ENCODE measurements around the gene CEP152. TPM values are rescaled to one million over a fixed set of nuclear protein-coding genes. Genes with fewer than 3 reads are reported as not detected.

Gene CEP152
- total RNA-seq, 1 donor from 2014 or later: 191 TPM

- H3K9ac ChIP-seq: no peak overlapping the region
- no peak overlapping the region for H2AFZ ChIP-seq (replicated peaks)
- H3K27ac ChIP-seq: no peak overlapping the region
- H3K4me3 ChIP-seq: no peak overlapping the region
- H3K4me1 Mint-ChIP-seq: peaks cover 4% of the 10 kb centered on the region
- no peak for TF ChIP-seq EZH2 (IDR thresholded peaks at IDR 0.05)
- no peak for TF ChIP-seq CTCF (IDR thresholded peaks at IDR 0.05)
- no peak for TF ChIP-seq EZH2phosphoT487 (IDR thresholded peaks at IDR 0.05)
- H3K36me3 ChIP-seq: no peaks in the 10 kb centered on the region
- no peak overlapping the region for H3K4me2 ChIP-seq
- no peaks in the 10 kb centered on the region for H3K9me3 ChIP-seq (ENCODE audit: low read depth)
- no peaks in the 10 kb centered on the region for H3K36me3 Mint-ChIP-seq
- H3K27me3 ChIP-seq: no peaks in the 10 kb centered on the region
- DNase-seq (ENCODE audit: low spot score): no peak
- no peaks in the 10 kb centered on the region for H3K79me2 ChIP-seq (ENCODE audit: low read depth)
- H4K20me1 ChIP-seq (ENCODE audit: low read depth): no peaks in the 10 kb centered on the region
- peaks cover 3% of the 10 kb centered on the region for H3K27me3 Mint-ChIP-seq (ENCODE audit: insufficient read depth, low read depth)
- H3K4me3 Mint-ChIP-seq: no peak overlapping the region
- no peak overlapping the region for H3K27ac Mint-ChIP-seq
- H3F3A ChIP-seq (ENCODE audit: low read depth): no peaks in the 10 kb centered on the region
- peaks cover 2% of the 10 kb centered on the region for H3K9me3 Mint-ChIP-seq
- H3K4me1 ChIP-seq: no peaks in the 10 kb centered on the region
Measured at GRCh38 chr15:48850648-48851047, 39.8 kb upstream of the CEP152 start.

- no peaks in the 10 kb centered on the region for H3K4me1 ChIP-seq
- no peaks in the 10 kb centered on the region for H3K79me2 ChIP-seq (ENCODE audit: low read depth)
- Mint-ChIP-seq H3K27ac (no peak overlapping the region), H3K27me3 (ENCODE audit: insufficient read depth, low read depth) (peaks cover 3% of the 10 kb centered on the region), H3K4me1 (no peaks in the 10 kb centered on the region), H3K9me3 (no peaks in the 10 kb centered on the region), H3K36me3 (no peaks in the 10 kb centered on the region), H3K4me3 (no peak overlapping the region)
- DNase-seq (ENCODE audit: low spot score): no peak
- H3K9me3 ChIP-seq (ENCODE audit: low read depth): no peaks in the 10 kb centered on the region
- H3K4me3 ChIP-seq: no peak overlapping the region
- H3K27me3 ChIP-seq: no peaks in the 10 kb centered on the region
- H4K20me1 ChIP-seq (ENCODE audit: low read depth): no peaks in the 10 kb centered on the region
- H3K4me2 ChIP-seq: no peak overlapping the region
- H3F3A ChIP-seq (ENCODE audit: low read depth): no peaks in the 10 kb centered on the region
- no peaks in the 10 kb centered on the region for H3K36me3 ChIP-seq
- no peak overlapping the region for H3K9ac ChIP-seq
- TF ChIP-seq EZH2 (IDR thresholded peaks at IDR 0.05): no peak
- no peak overlapping the region for H2AFZ ChIP-seq (replicated peaks)
- H3K27ac ChIP-seq: no peak overlapping the region
Measured at GRCh38 chr15:48845123-48845522, 34.3 kb upstream of the CEP152 start.

GRCh38 chr15:48842501-48842900 is 31.6 kb upstream of the CEP152 start:
- Histone ChIP-seq H3K9ac (no peak overlapping the region), H3K27ac (no peak overlapping the region), H3K36me3 (no peaks in the 10 kb centered on the region), H3K27me3 (no peaks in the 10 kb centered on the region), H3K4me3 (no peak overlapping the region), H3K9me3 (ENCODE audit: low read depth) (no peaks in the 10 kb centered on the region), H3K4me1 (no peaks in the 10 kb centered on the region), H2AFZ (replicated peaks) (no peak overlapping the region), H3F3A (ENCODE audit: low read depth) (no peaks in the 10 kb centered on the region), H3K4me2 (no peak overlapping the region), H4K20me1 (ENCODE audit: low read depth) (no peaks in the 10 kb centered on the region), H3K79me2 (ENCODE audit: low read depth) (no peaks in the 10 kb centered on the region)
- Mint-ChIP-seq H3K36me3 (no peaks in the 10 kb centered on the region), H3K9me3 (no peaks in the 10 kb centered on the region), H3K4me1 (no peaks in the 10 kb centered on the region), H3K4me3 (no peak overlapping the region), H3K27me3 (ENCODE audit: insufficient read depth, low read depth) (peaks cover 3% of the 10 kb centered on the region), H3K27ac (no peak overlapping the region)
- TF ChIP-seq CTCF (IDR thresholded peaks at IDR 0.05) (no peak), EZH2 (IDR thresholded peaks at IDR 0.05) (no peak), EZH2phosphoT487 (IDR thresholded peaks at IDR 0.05) (no peak)
- DNase-seq (ENCODE audit: low spot score): no peak

- Mint-ChIP-seq H3K4me3 (no peak overlapping the region), H3K9me3 (peaks cover 8% of the 10 kb centered on the region), H3K36me3 (peaks cover 2% of the 10 kb centered on the region), H3K27ac (no peak overlapping the region), H3K4me1 (no peaks in the 10 kb centered on the region), H3K27me3 (ENCODE audit: insufficient read depth, low read depth) (no peaks in the 10 kb centered on the region)
- H3K27ac ChIP-seq: no peak overlapping the region
- no peaks in the 10 kb centered on the region for H3K36me3 ChIP-seq
- no peaks in the 10 kb centered on the region for H3K9me3 ChIP-seq (ENCODE audit: low read depth)
- H3F3A ChIP-seq (ENCODE audit: low read depth): peaks cover 11% of the 10 kb centered on the region
- DNase-seq (ENCODE audit: low spot score): peak; percentile 32
- TF ChIP-seq CTCF (IDR thresholded peaks at IDR 0.05): no peak
- TF ChIP-seq EZH2phosphoT487 (IDR thresholded peaks at IDR 0.05): no peak
- no peak for TF ChIP-seq EZH2 (IDR thresholded peaks at IDR 0.05)
- H3K4me1 ChIP-seq: peaks cover 13% of the 10 kb centered on the region
- H4K20me1 ChIP-seq (ENCODE audit: low read depth): no peaks in the 10 kb centered on the region
- H3K27me3 ChIP-seq: no peaks in the 10 kb centered on the region
- H3K9ac ChIP-seq: no peak overlapping the region
- H3K79me2 ChIP-seq (ENCODE audit: low read depth): no peaks in the 10 kb centered on the region
- peak overlapping the region; percentile 8 for H3K4me2 ChIP-seq
- H2AFZ ChIP-seq (replicated peaks): no peak overlapping the region
- no peak overlapping the region for H3K4me3 ChIP-seq
Measured at GRCh38 chr15:48834756-48835155, 23.9 kb upstream of the CEP152 start.

Data from neural progenitor cell (in vitro differentiated cells).